HG02678 (cell line): ENCODE results near the gene FAM118A.
"Not testable (repeated sequence)": the region's sequence is repeated elsewhere in the genome, so short reads cannot be mapped to it uniquely, and the experiment has no call there.

ENCODE experiments used
- ATAC-seq: cut with Tn5 transposase; IDR thresholded peaks from one replicate; pipeline ENCODE4 v1.9.1; 2021; ENCODE audit warnings: mild to moderate bottlenecking, moderate library complexity; ENCODE audit not compliant: unreplicated experiment

The FAM118A gene

DNA sequence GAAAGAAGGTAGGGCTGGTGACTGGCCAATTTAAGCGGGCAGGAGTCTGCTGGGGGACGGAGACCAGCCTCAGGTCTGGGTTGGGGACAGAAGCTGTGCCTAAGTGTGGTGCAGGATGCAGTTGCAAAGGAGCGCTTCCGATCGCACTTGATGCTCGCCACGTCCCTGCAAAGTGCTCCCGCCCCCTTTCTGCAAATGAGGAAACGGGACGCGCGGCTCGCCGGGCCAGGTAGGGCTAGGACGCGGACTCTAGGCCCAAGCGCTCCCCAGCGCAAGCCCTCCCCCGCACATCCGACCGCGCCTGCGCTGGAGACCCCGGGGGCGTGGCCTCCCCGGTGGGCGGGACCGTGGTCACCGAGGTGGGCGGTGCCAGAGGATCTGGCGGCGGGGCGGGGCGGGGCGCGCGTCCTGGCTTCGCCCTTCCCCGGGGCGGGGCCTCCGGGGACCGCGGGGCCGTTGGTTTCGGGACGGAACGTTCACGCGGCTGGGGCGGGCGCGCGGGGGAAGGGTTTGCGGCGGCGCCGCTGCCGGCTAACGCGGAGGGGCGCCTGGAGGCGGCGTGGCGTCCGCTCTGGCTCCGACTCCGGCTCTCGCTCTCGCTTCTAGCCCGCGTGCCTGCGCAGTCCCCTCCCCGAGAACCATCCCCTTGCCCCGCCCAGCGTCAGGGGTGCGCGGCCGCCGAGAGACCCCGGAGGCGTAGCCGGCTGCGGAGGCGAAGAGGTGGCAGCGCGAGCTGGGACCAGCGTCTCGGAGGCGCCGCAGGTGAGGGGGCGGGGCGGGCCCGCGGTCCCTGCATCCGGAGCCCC lies at the start of gene FAM118A:
Gene FAM118A, plus strand, starts transcription at position 513 of the 806 bp plus-strand sequence. CDS start 12,446 bp downstream, outside the sequence.
- ATAC-seq: peak; percentile 83

GRCh38 chr22:45260395-45260759 lies 49.4 kb upstream of the FAM118A start:
- ATAC-seq: not testable (repeated sequence)

DNA sequence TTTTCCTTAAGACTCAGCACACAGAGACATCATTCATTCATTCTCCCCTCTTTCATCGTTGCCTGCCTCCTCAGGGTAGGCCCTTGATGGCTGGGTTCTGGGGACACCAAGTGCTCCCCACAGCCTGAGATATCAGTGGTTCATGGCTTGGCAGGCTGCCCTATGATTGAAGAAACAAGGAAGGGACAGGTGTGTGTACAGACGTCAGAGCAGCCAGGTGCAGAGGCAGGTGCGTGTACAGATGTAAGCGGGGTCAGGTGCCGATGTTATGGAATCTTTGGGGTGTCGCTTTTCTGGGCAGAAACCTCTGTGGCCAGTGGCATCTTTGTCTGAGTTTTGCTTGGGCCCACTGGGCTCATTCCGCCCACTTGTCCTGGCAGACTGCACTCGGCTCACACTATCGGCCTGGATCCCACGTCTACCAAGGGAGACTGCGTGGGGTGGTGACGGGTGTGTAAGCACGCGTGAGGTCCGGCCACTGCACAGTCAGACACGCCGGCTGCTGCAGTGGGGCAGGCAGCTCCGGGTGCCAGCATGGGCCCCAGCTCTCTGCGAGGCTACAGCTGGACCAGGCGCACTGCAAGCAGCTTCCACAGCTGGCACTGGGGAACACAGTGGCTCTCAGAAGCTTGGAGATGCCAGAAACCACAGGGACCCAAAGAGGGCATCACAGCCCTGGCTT lies 48.2 kb upstream of the FAM118A start:
- ATAC-seq: no peak

GRCh38 chr22:45262195-45262930 lies 47.4 kb upstream of the FAM118A start:
- ATAC-seq: no peak

DNA sequence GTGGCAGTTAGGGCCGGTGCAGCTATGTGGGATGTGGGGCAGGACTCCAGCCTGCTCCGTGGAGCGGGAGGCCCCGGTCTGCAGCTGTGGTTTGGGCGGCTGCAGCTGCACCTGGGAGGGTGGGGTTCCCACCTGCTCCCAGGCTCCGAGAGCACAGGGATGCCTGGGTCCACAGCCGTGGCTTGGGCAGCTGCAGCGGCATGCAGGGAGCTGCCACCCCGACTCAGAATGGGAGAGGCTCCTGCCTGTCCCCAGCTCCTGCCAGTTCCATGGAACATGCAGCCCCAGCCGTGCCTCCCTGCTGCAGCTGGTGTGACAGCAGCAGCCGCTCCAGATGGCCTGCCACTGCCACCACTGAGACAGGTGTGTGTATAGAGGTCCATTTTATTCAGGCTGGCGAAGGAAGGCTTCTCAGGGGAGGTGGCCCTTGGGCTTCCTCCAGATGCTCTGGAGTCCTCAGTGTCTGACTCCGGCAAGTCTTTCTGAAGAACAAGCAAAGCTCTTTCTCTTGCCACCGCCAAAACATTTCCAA lies 46.7 kb upstream of the FAM118A start:
- peak; percentile 35 for ATAC-seq

DNA sequence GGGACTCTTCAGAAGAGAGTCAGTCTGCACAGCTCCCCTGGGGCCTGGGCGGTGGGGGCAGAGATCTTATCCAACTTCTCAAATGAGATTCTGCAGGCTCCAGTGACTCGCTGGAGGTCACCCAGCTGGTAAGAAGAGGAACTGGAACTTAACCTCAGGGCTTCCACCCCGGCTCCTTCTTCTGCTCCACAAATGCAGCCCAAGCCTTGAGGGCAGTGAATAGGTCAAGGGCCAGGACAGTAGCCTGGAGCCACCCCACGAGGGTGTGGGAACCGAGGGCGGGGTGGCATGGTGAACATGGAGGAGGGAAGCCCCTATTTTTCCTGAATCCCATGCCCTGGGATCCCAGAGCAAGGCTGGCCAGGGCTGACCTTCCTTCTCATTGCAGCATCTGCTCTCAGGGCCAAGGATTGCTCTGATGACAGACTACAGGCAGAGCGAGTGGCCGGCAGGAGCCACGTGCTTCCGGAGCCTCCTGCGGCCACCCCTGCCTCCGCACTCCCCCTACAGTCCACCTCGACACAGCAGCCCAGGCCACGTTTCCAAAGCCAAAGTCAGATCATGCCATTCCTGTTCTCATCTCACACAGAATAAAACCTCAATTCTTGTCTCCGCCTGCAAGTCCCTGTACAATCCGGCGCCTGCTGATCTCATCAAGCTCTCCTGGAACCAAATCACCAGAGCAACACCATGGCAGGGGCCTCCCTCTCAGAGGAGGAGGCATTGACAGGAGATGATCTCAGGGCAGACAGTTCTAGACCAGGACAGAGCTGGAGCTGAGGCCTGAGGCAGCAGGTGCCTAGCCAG lies 46.1 kb upstream of the FAM118A start:
- ATAC-seq: peak; percentile 78

GRCh38 chr22:45265535-45265934 lies 44.2 kb upstream of the FAM118A start:
- no peak for ATAC-seq

- ATAC-seq: no peak
These were observed 41.4 kb upstream of the FAM118A start for GRCh38 chr22:45268167-45268957.

DNA sequence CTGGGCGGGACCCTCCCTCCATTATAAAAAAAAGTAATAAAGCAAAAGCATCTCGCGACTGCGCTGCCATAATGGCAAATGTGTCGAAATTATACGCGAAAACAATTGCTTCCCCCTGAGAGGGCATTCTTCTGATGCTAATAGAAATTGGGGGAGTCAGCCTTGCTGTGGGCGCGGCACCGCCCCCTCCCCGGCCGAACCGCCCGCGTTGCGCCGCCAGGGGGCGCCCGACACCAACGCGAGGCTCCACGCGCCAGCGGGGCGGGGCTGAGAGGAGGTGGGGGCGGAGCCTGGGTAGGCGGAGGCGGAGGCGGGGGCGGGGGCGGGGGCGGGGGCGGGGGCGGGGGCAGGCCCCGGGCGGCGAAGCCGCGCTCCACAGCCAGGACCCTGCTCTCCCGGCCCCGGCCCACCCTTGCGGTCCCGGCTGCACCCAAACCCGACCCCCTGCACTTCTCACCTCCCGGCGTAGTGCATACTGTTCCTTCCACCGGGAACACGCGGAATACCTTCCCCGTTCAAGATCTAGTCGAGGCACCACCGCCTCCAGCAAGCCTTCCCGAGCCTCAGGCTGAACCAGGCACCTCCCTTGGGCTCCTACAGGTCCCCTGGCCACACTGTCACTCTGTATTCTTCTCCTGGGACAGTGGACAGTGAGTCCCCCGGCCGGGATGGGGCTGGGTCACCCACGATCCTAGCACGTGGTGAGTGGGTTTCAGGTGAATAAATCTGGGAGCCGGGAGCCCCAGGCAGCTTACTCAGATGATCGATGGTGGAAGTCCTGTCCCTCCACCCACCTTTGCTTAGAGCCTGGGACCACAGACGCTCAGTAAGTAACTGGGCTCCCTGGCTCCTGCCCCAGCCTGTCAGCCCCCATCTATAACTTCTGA lies 40.5 kb upstream of the FAM118A start:
- peak; percentile 83 for ATAC-seq

GRCh38 chr22:45270095-45271020 lies 39.4 kb upstream of the FAM118A start:
- no peak for ATAC-seq

DNA sequence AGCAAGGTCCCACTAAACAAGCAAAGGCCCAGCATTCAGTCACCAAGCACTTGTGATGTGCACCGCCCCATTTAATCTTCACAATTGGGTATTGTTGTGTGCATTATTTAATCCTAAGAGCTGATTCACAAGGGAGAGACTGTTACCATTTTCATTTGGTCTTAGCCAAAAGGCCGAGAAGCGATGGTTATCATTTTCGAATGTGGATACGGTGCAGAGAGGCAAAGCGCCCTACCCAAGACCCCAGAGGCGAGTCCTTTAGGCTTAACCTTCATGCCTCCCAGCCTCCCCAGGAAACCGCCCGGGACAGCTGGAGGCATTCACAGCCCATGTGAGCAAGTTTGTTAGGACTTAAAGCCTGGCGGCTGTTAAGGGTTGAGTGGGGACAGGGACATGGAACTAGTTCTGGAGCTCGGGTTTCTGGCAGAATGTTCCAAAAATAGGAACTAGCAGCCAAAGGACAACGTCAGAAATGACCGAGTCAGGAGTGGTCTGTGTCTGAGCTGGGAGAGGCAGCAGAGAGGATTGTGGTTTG lies 38.0 kb upstream of the FAM118A start:
- no peak for ATAC-seq

DNA sequence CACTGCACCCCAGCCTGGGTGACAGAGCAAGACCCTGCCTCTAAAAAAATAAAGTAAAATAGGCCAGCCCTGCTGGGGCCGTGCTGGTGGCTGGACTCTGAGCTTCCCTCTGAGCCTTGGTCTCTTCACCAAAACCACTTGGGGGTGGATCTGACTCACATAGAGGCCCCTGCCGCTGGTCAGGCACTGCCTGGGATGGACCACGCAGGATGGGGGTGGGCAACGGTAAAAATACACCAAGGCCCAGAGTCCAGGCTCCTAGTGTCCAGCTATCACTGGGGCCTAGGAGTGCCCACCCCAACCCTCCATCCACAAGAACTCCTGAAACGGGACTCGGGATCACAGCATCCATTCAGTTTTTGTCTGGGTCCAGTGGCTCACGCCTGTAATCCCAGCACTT lies 37.2 kb upstream of the FAM118A start:
- ATAC-seq: no peak

DNA sequence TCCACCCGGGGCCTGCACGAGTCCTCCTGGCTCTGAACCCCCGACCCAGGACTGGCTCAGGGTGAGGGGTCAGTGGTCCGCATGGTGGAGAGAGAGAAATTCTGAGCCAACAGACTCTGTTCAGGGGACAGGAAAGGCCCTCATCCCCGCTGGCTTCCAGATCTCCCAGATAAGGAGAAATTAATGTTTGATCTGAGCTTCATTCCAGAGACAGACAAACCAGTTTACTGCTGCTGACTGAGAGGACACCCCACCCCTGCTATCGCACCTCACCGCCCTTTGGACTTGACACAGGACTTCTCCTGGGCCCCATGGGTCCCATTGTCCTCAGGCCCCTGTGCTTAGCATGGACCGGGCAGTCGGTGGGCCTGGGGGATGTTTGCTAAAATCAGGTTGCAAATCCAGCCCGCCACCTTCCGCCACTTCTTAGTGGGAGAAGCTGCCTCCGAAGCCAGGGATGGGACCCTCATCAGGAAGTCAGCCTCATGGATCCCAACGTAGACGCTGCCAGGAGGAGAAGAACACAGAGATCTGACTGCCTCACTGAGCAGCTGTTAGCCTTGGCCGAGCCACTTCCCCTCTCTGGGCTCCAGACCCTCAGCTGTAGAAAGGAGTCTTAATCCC lies 36.2 kb upstream of the FAM118A start:
- no peak for ATAC-seq

GRCh38 chr22:45276507-45277105 lies 33.1 kb upstream of the FAM118A start:
- ATAC-seq: no peak

DNA sequence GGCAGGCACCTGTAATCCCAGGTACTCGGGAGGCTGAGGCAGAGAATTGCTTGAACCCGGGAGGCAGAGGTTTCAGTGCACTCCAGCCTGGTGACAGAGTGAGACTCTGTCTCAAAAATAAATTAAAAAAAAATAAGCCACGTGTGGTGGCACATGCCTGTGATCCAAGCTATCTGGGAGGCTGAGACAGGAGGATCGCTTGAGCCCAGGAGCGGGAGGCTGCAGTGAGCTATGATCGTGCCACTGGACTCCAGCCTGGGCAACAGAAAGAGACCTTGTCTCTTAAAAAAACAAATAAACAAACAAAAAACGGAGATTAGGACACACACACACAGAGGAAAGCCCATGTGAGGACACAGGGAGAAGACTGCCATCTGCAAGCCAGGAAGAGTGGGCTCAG lies 32.0 kb upstream of the FAM118A start:
- ATAC-seq: not testable (repeated sequence)

DNA sequence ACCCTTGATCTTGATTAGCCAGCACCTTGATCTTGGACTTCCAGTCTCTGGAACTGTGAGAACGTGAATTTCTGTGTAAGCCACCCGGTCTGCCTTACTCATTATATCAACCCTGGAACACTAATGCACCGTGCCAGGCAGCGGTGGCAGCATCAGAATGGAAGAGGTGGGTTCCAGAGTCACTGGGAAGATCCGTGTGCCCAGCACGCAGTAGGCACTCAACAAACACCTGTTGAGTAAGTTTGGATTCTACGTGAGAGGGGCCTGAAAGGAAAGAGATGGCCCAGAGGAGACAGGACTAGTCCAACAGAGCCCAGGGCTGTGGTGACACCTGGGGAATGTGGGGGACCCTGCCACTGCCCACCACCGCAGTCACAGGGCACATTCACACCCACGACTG lies 31.6 kb upstream of the FAM118A start:
- ATAC-seq: no peak

- ATAC-seq: no peak
These were observed 29.1 kb upstream of the FAM118A start for GRCh38 chr22:45280587-45280980.
